Activated CD4-positive, CD25-positive, alpha-beta regulatory T cell treated with anti-CD3 and anti-CD28 coated beads, Interleukin-2, amount 50 U/mL, for 16 hours (primary cell): Measurements from ENCODE around the gene CDH8.

Source experiments
- DNase-seq: peaks from one replicate; pipeline ENCODE4 v3.0.0-alpha.2; 2020; ENCODE audit warnings: low read depth, low spot score

CDH8 gene

DNA sequence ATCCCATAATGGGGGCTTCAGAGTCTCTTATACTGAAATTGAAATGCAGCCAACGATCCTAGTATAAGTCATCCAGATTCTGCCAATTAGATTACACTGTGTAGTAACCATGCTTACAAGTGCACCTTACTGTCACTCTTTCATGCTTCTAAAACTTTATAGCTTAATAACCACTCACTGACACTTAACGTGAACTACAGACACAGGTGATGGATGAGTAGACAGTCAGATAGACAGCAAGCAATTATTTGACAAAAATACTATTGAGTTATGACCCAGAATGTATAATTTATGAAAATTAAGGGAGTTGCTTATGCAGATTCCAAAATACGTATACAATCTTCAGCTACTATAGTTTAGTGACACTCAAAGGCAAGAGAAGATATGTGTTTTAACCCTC is 6.3 kb downstream of the CDH8 start:
- no peak for DNase-seq

- no peak for DNase-seq
Measured at GRCh38 chr16:62022688-62023087, 13.6 kb downstream of the CDH8 start.

DNA sequence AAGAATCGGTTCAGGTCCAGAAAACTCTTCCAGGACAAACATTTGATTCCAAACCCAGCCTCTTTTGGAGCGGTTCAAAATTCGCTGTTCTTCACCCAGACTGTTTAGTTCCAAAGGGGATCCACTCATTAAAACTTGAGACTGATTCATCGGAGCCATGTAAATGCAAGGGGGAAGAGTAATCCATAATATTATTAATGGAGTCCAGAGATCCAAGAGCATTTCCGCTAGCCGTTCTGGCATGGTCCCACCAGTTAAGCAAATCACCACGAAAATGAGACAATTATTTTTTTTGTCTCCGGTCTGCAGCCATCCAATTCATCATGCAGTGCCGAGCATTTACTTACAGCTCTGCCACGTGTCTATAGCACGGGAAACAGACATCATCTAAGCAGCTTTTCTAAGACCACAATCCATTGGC is 15.1 kb downstream of the CDH8 start:
- no peak for DNase-seq

DNA sequence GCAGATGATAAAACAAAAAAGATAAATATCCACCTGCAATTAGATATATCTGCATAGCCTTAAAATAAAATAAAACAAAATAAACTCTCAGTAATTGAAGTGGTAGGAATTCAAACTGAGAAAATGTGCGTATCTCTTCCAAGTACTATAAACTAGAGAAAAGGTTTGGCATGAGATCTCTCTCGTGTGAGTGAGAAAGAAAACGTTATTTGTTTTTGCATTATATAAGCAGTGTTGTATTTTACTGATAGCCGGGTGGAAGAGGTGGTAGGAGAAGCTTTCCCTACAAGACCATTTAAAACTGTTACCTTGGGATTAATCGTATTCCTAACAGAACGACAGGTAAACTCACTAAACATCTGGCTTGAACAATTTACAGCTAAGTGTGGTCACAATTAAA is 15.6 kb downstream of the CDH8 start:
- no peak for DNase-seq

- no peak for DNase-seq
Measured at GRCh38 chr16:62019851-62020250, 16.4 kb downstream of the CDH8 start.

- DNase-seq: no peak
Measured at GRCh38 chr16:62018301-62019060, 17.8 kb downstream of the CDH8 start.

DNA sequence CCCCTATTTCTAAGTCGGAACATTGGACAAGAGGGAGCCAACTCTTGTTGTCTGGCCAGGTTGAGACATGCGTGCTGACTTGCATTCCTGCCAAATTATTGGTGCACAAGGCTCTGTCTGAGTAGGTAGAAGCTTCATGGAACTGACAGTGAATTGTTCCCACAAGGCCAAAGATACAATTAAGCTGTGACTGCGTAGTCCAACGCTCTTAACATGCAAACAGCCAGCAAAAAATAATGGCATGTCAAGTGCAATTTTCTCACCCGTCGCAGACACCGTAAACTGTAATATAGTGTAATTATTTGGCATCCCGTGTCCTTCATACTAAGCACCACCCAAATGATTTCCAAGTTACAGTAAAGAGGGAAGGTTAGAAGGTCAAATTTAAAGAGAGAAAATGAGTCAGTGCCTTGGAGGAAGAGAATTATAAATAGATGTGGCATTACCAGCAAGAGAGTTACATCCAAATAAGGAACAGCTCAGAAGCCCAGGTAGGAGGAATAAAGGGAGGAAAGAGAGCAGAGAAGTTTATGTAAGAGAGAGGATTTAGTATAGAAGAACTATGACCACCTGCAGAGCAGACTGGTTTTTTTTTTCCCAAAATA is 21.8 kb downstream of the CDH8 start:
- no peak for DNase-seq

DNA sequence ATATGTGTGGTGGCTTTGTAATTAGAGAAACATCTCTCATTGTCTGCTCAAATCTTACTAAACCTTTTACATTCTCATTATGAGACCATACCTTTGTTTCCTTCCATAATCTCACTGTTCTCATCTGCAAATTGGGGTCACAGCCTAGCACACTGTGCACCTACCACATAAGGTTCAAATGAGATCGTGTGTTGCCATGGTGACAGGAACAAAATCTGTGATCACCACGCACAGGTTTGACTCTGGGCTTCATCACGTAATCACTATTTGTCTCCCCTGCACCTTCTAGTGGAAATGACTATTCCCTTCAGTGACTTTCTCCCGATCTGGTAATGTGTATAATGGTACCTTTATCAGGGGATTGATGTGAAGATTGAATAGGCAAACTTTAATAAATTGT is 26.1 kb downstream of the CDH8 start:
- DNase-seq: no peak

DNA sequence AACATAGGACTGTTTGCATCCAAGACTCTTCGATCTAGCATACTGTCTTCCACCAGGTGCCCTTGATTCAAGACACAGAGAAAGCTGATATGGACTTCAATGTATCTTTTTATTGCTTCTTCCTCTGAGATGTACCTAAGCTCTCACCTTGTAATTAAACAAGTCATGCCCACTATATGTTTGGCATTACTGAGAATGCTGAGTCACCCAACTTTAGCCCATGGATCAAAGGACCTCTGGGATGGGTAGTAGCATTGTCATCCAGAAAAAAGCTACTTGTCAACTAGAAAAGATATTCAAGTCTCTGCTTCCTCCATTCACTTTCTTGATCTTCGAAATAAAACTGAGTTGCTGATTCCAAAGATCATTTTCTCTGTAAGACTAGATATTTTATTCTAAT is 37.8 kb downstream of the CDH8 start:
- no peak for DNase-seq

- no peak for DNase-seq
Measured at GRCh38 chr16:61993108-61993507, 43.1 kb downstream of the CDH8 start.

- DNase-seq: no peak
Measured at GRCh38 chr16:61987474-61988012, 48.7 kb downstream of the CDH8 start.

DNA sequence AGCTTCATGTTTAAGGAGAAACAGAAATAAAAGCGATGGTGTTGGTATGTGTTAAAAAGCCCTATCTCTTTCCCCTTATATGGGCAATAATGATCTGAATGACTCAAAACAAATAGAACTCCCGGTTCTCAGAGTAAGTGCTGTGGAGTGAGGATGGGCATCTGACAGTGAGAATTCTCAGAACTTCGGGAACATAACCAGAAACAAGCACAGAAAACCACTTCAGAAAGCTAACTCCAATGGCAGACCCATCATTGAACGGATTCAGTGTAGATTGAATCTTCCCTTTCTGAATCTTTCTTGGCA is 67.2 kb downstream of the CDH8 start:
- no peak for DNase-seq

DNA sequence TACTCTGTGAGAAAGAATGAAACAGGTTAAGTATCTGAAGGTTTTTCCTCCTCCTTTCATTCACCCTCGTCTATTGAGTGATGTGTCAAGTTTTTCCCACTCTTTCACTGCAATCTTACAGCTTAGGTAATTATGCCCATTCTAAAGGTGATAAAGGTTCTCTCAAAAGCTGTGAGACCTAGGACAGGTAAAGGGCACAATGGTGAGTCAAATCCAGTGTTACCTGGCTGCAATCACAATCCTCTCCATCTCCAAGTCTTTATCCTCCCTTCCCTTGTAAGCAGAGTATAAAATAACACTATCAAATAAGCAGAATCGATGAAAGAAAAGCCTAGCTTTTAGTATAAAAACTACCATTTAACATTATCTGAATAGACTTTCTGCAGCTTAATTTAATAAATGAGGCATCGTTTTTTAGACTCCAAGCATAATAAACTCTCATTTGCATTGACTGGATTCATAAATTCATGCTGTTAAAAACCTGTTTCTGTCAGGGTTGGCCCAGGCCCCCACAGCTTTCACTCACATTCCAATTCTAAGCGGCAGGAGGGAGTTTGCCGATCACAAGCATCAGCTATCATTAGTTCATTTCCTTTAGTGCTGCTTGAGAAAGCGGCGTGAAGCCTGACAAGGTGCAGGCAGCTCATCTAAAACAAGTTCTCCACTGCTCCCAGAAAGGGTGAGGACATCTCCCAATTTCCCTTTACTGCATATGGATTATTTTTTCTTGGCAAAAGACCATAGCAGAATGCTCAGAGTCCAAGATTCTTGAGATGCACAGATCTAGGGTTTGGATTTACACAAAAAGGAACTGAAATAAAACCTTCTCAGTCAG is 67.8 kb downstream of the CDH8 start:
- DNase-seq: no peak

GRCh38 chr16:61957075-61957855 is 79.0 kb downstream of the CDH8 start:
- DNase-seq: no peak

GRCh38 chr16:61952841-61953240 is 83.4 kb downstream of the CDH8 start:
- no peak for DNase-seq

DNA sequence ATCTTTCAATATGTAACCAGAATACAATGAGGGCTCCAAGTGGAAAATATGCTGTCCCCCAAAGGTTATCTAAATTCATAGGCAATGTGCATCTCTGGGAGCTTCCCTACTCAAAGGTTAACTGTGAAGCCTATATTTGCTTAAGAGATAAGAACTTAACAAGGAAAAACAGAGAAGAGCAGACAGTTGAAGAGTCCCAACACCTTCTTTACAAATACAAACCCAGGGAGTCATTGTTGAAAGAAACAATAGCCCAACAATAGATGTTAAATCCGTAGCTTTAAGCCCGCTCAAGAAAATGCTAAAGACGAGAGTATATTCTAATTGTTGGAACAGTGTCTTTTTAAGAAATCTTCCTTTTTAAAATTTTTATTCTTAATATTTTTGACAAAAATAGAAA is 87.8 kb downstream of the CDH8 start:
- no peak for DNase-seq

- no peak for DNase-seq
Measured at GRCh38 chr16:61946019-61946418, 90.2 kb downstream of the CDH8 start.

DNA sequence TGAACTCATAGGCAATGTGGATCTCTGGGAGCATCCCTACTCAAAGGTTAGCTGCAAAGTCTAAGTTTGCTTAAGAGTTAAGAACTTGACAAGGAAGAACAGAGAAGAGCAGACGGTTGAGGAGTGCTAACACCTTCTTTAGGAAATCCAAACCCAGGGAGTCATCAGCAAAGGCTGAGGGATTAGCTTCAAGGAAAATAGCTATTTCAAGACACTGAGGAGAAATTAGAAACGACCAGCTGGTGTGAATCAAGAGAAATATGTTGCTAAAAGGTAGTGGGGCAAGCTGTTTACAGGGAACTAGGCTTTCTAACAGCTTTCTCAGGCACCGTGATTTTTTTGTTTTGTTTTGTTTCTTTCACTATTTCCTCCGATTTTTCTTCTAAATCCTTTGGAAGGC is 90.7 kb downstream of the CDH8 start:
- no peak for DNase-seq

GRCh38 chr16:61944004-61944403 is 92.2 kb downstream of the CDH8 start:
- no peak for DNase-seq

- no peak for DNase-seq
Measured at GRCh38 chr16:61940611-61941010, 95.6 kb downstream of the CDH8 start.

DNA sequence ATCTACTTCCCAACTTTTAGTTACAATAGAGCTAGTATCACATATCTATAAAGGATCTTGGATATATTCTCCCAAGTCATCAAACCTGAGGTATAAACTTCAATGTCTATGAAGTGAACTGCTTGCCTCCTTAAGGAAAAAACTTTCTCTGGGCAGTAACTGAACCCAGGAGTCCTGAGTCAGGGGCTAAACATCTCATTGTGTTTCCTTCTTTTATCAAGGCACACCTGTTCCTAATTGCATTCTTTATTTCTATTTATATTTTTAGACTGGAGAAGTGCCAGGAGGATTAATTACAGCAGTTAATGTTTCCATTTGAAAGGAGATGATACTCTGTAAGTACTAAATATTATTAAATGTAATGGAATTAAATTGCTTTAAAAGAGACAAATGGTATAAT is 98.6 kb downstream of the CDH8 start:
- no peak for DNase-seq

- no peak for DNase-seq
Measured at GRCh38 chr16:61936522-61936921, 99.7 kb downstream of the CDH8 start.
